B cell (primary cell): ENCODE results near the gene TMEM238. TPM values are rescaled to one million over a fixed set of nuclear protein-coding genes. Genes with fewer than 3 reads are reported as not detected.

Source experiments
- polyA plus RNA-seq: library from polyadenylated mRNA; depleted of rRNA; stranded (reverse); fragments of >200 nt; gene quantifications from 2 replicates; pipeline ENCODE4 v1.2.3, GENCODE V29; 2012
- total RNA-seq, 2 donors: library from RNA; stranded (reverse); fragments of 120-200 nt in 1 of 2; gene quantifications; 1 replicate in 1 of 2; 2 replicates in 1 of 2; pipeline versions ENCODE4 v1.2.3 to v1.2.4, GENCODE V29; 2013 to 2022

TMEM238 gene
- total and polyA plus RNA-seq, 2 donors (not counting 1 experiment from before 2014, with no cell fraction given), result 0.76 to 4.7 TPM

Other genes with a start within 250 kb of the TMEM238 start
- gene TNNT1, start 235.1 kb downstream of the TMEM238 start, total RNA-seq, result not detected in 2 replicates
- not detected in 2 replicates for gene TNNT1, start 235.1 kb downstream of the TMEM238 start, polyA plus RNA-seq
- gene TNNI3, start 226.6 kb downstream of the TMEM238 start, total RNA-seq, result not detected in 2 replicates
- not detected in 2 replicates for gene TNNI3, start 226.6 kb downstream of the TMEM238 start, polyA plus RNA-seq
- gene DNAAF3, start 217.7 kb downstream of the TMEM238 start, total RNA-seq, result not detected in 2 replicates
- not detected in 2 replicates for gene DNAAF3, start 217.7 kb downstream of the TMEM238 start, polyA plus RNA-seq
- 0.94 and 1.2 TPM in 2 replicates for gene SYT5, start 204.0 kb downstream of the TMEM238 start, total RNA-seq
- 0.27 and 1.5 TPM in 2 replicates for gene SYT5, start 204.0 kb downstream of the TMEM238 start, polyA plus RNA-seq
- not detected in 2 replicates for gene PTPRH, start 174.8 kb downstream of the TMEM238 start, total RNA-seq
- not detected in 2 replicates for gene PTPRH, start 174.8 kb downstream of the TMEM238 start, polyA plus RNA-seq
- gene TMEM86B, start 155.5 kb downstream of the TMEM238 start, total RNA-seq, result 19.4 and 20.7 TPM in 2 replicates
- 13.6 and 14.5 TPM in 2 replicates for gene TMEM86B, start 155.5 kb downstream of the TMEM238 start, polyA plus RNA-seq
- gene PPP6R1, start 125.3 kb downstream of the TMEM238 start, total RNA-seq, result 193 and 195 TPM in 2 replicates
- 122 and 125 TPM in 2 replicates for gene PPP6R1, start 125.3 kb downstream of the TMEM238 start, polyA plus RNA-seq
- 15.6 and 18.2 TPM in 2 replicates for gene HSPBP1, start 104.2 kb downstream of the TMEM238 start, total RNA-seq
- 18.9 and 19.0 TPM in 2 replicates for gene HSPBP1, start 104.2 kb downstream of the TMEM238 start, polyA plus RNA-seq
- 0.94 and 1.7 TPM in 2 replicates for gene BRSK1, start 100.3 kb downstream of the TMEM238 start, total RNA-seq
- 1.4 and 4.0 TPM in 2 replicates for gene BRSK1, start 100.3 kb downstream of the TMEM238 start, polyA plus RNA-seq
- gene TMEM150B, start 59.0 kb downstream of the TMEM238 start, total RNA-seq, result not detected in 2 replicates
- 1.4 TPM in 1 of 2 replicates, not detected in the other for gene TMEM150B, start 59.0 kb downstream of the TMEM238 start, polyA plus RNA-seq
- 19.6 and 22.2 TPM in 2 replicates for gene KMT5C, start 44.4 kb downstream of the TMEM238 start, total RNA-seq
- 23.6 and 37.8 TPM in 2 replicates for gene KMT5C, start 44.4 kb downstream of the TMEM238 start, polyA plus RNA-seq
- gene COX6B2, start 29.6 kb downstream of the TMEM238 start, total RNA-seq, result not detected in 2 replicates
- 0.07 TPM in 1 of 2 replicates, not detected in the other for gene COX6B2, start 29.6 kb downstream of the TMEM238 start, polyA plus RNA-seq
- not detected in 2 replicates for gene GARIN5B, start 21.0 kb downstream of the TMEM238 start, total RNA-seq
- gene GARIN5B, start 21.0 kb downstream of the TMEM238 start, polyA plus RNA-seq, result not detected in 2 replicates
- not detected in 2 replicates for gene IL11, start 13.8 kb downstream of the TMEM238 start, total RNA-seq
- gene IL11, start 13.8 kb downstream of the TMEM238 start, polyA plus RNA-seq, result 0.13 TPM in 1 of 2 replicates, not detected in the other
- gene TMEM190, start 7.5 kb downstream of the TMEM238 start, total RNA-seq, result not detected in 2 replicates
- gene TMEM190, start 7.5 kb downstream of the TMEM238 start, polyA plus RNA-seq, result not detected in 2 replicates
- 2,397 and 2,578 TPM in 2 replicates for gene RPL28, start 1.6 kb upstream of the TMEM238 start, total RNA-seq
- 4,661 and 8,441 TPM in 2 replicates for gene RPL28, start 1.6 kb upstream of the TMEM238 start, polyA plus RNA-seq
- gene UBE2S, start 23.5 kb upstream of the TMEM238 start, total RNA-seq, result 20.6 and 29.0 TPM in 2 replicates
- gene UBE2S, start 23.5 kb upstream of the TMEM238 start, polyA plus RNA-seq, result 50.0 and 72.7 TPM in 2 replicates
- gene SHISA7, start 59.0 kb upstream of the TMEM238 start, total RNA-seq, result not detected in 2 replicates
- gene SHISA7, start 59.0 kb upstream of the TMEM238 start, polyA plus RNA-seq, result 0.06 TPM in 1 of 2 replicates, not detected in the other
- gene ISOC2, start 77.3 kb upstream of the TMEM238 start, total RNA-seq, result 10.0 and 11.1 TPM in 2 replicates
- gene ISOC2, start 77.3 kb upstream of the TMEM238 start, polyA plus RNA-seq, result 13.5 and 27.6 TPM in 2 replicates
- gene C19orf85, start 80.5 kb upstream of the TMEM238 start, total RNA-seq, result not detected in 2 replicates
- gene C19orf85, start 80.5 kb upstream of the TMEM238 start, polyA plus RNA-seq, result not detected in 2 replicates
- gene ZNF628, start 92.3 kb upstream of the TMEM238 start, total RNA-seq, result 13.3 and 15.5 TPM in 2 replicates
- 18.3 and 28.6 TPM in 2 replicates for gene ZNF628, start 92.3 kb upstream of the TMEM238 start, polyA plus RNA-seq
- gene NAT14, start 100.9 kb upstream of the TMEM238 start, total RNA-seq, result 10.7 and 12.6 TPM in 2 replicates
- 15.1 and 23.2 TPM in 2 replicates for gene NAT14, start 100.9 kb upstream of the TMEM238 start, polyA plus RNA-seq
- gene SSC5D, start 104.1 kb upstream of the TMEM238 start, total RNA-seq, result 0.44 and 0.58 TPM in 2 replicates
- 0.22 and 0.46 TPM in 2 replicates for gene SSC5D, start 104.1 kb upstream of the TMEM238 start, polyA plus RNA-seq
- not detected in 2 replicates for gene SBK2, start 152.8 kb upstream of the TMEM238 start, total RNA-seq
- not detected in 2 replicates for gene SBK2, start 152.8 kb upstream of the TMEM238 start, polyA plus RNA-seq
- not detected in 2 replicates for gene SBK3, start 161.3 kb upstream of the TMEM238 start, total RNA-seq
- not detected in 2 replicates for gene SBK3, start 161.3 kb upstream of the TMEM238 start, polyA plus RNA-seq
- gene ZNF579, start 196.6 kb upstream of the TMEM238 start, total RNA-seq, result 10.3 and 10.8 TPM in 2 replicates
- gene ZNF579, start 196.6 kb upstream of the TMEM238 start, polyA plus RNA-seq, result 3.7 and 6.7 TPM in 2 replicates
- gene FIZ1, start 215.2 kb upstream of the TMEM238 start, total RNA-seq, result 21.4 and 26.4 TPM in 2 replicates
- 7.4 and 8.0 TPM in 2 replicates for gene FIZ1, start 215.2 kb upstream of the TMEM238 start, polyA plus RNA-seq
- 21.2 and 23.8 TPM in 2 replicates for gene ZNF524, start 216.0 kb upstream of the TMEM238 start, total RNA-seq
- 18.0 and 27.4 TPM in 2 replicates for gene ZNF524, start 216.0 kb upstream of the TMEM238 start, polyA plus RNA-seq
- gene ZNF865, start 221.4 kb upstream of the TMEM238 start, total RNA-seq, result 22.7 TPM in 2 replicates
- gene ZNF865, start 221.4 kb upstream of the TMEM238 start, polyA plus RNA-seq, result 9.9 and 11.3 TPM in 2 replicates
- 9.7 and 11.5 TPM in 2 replicates for gene ZNF784, start 240.3 kb upstream of the TMEM238 start, total RNA-seq
- 9.2 and 13.3 TPM in 2 replicates for gene ZNF784, start 240.3 kb upstream of the TMEM238 start, polyA plus RNA-seq